ENCODE data around the gene BCAP31. TPM values are rescaled to one million over a fixed set of nuclear protein-coding genes. Genes with fewer than 3 reads are reported as not detected.

BCAP31 gene
- total RNA-seq, 2 donors from 2014 or later = 64.6 TPM

Small RNAs within 50 kb of the gene (small RNA-seq; reads per million reads assigned to genes)
- gene RN7SL687P = not detected

Other genes with a start within 250 kb of the BCAP31 start
- 10 to 100 TPM; 30.7 to 34.0 TPM for gene BGN, start 229.4 kb downstream of the BCAP31 start, total RNA-seq
- gene ATP2B3, start 206.7 kb downstream of the BCAP31 start, total RNA-seq = not detected
- gene CCNQ, start 125.2 kb downstream of the BCAP31 start, total RNA-seq = 10 to 100 TPM in 1 of 2 donors, 1 to 10 TPM in 1; 8.6 to 23.9 TPM
- gene DUSP9, start 77.2 kb downstream of the BCAP31 start, total RNA-seq = not detected
- not detected for gene PNCK, start 50.6 kb downstream of the BCAP31 start, total RNA-seq
- 10 to 100 TPM; 11.7 to 18.5 TPM for gene SLC6A8, start 36.5 kb downstream of the BCAP31 start, total RNA-seq
- 10 to 100 TPM; 11.2 to 31.6 TPM for gene ABCD1, start 469 bp upstream of the BCAP31 start, total RNA-seq
- 10 to 100 TPM in 1 of 2 donors, 1 to 10 TPM in 1; 4.2 to 13.2 TPM for gene PLXNB3, start 39.9 kb upstream of the BCAP31 start, total RNA-seq
- gene SRPK3, start 56.7 kb upstream of the BCAP31 start, total RNA-seq = not detected
- 10 to 100 TPM; 25.2 to 27.7 TPM for gene IDH3G, start 70.0 kb upstream of the BCAP31 start, total RNA-seq
- 100 to 1,000 TPM; 115 to 238 TPM for gene SSR4, start 70.3 kb upstream of the BCAP31 start, total RNA-seq
- gene PDZD4, start 106.2 kb upstream of the BCAP31 start, total RNA-seq = 1 to 10 TPM; 1.6 to 2.6 TPM
- 1 to 10 TPM; 1.8 to 7.9 TPM for gene L1CAM, start 161.8 kb upstream of the BCAP31 start, total RNA-seq
- gene AVPR2, start 180.3 kb upstream of the BCAP31 start, total RNA-seq = under 1 TPM; 0.66 to 0.78 TPM
- gene ARHGAP4, start 201.9 kb upstream of the BCAP31 start, total RNA-seq = 10 to 100 TPM in 1 of 2 donors, 1 to 10 TPM in 1; 8.6 to 16.6 TPM
- 10 to 100 TPM; 30.3 to 74.7 TPM for gene NAA10, start 210.7 kb upstream of the BCAP31 start, total RNA-seq
- gene RENBP, start 220.3 kb upstream of the BCAP31 start, total RNA-seq = 1 to 10 TPM in 1 of 2 donors, under 1 TPM in 1; 0.66 to 6.0 TPM
- gene HCFC1, start 247.4 kb upstream of the BCAP31 start, total RNA-seq = 10 to 100 TPM; 16.6 to 62.6 TPM
- 10 to 100 TPM in 1 of 2 donors, 1 to 10 TPM in 1; 8.8 to 10.9 TPM for gene TMEM187, start 248.4 kb upstream of the BCAP31 start, total RNA-seq